ENCODE data around the gene SURF1. TPM values are rescaled to one million over a fixed set of nuclear protein-coding genes. Genes with fewer than 3 reads are reported as not detected.
A peak's percentile ranks its signal among the peaks of the same experiment; 100 is the strongest.
"Not testable (repeated sequence)": the region's sequence is repeated elsewhere in the genome, so short reads cannot be mapped to it uniquely, and the experiment has no call there.

SURF1 gene
- polyA plus RNA-seq, 10 donors = 22.7 to 37.5 (median 29.5) TPM

GRCh38 chr9:133386338-133386737 is 30.1 kb upstream of the SURF1 start:
- no peak for DNase-seq

- DNase-seq = no peak
Measured at GRCh38 chr9:133385452-133385851, 29.2 kb upstream of the SURF1 start.

- DNase-seq = no peak
Measured at GRCh38 chr9:133384736-133385321, 28.5 kb upstream of the SURF1 start.

- no peak for DNase-seq
Measured at GRCh38 chr9:133383438-133383837, 27.2 kb upstream of the SURF1 start.

DNA sequence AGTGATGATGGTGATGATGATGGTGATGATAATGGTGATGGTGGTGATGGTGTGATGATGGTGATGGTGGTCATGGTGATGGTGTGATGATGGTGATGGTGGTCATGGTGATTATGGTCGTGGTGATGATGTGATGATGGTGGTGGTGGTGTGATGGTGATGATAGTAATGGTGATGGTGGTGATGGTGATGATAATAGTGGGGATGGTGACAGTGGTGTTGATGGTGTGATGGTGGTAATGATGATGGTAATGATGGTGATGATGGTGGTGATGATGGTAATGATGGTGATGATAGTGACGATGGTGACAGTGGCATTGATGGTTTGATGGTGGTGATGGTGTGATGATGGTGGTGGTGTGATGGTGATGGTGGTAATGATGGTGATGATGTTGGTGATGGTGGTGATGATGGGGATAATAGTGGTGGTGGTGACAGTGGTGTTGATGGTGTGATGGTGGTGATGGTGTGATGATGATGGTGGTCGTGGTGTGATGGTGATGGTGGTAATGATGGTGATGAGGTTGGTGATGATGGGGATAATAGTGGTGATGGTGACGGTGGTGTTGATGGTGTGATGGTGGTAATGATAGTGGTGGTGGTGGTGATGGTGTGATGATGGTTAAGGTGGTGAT is 26.3 kb upstream of the SURF1 start:
- no peak for DNase-seq

DNA sequence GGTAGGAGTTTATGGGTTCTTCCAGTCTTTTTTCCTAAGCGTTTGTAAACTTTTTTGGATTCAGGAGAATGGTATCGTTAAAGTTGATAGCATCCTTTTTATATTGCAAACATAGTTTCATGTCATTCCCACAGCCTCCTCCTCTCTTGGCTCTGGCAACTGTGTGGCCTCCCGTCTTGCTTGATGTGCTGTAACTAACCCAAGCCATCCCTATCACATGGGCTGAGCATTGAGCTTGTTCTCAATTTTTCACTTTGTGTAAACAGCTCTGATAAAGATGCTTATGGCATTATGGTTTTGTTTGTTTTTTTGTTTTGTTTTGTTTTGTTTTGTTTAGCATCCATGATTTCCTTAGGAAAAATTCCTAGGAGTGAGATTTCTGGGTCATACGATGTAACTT is 24.4 kb upstream of the SURF1 start:
- no peak for DNase-seq

GRCh38 chr9:133379153-133380086 is 23.1 kb upstream of the SURF1 start:
- no peak for DNase-seq

DNA sequence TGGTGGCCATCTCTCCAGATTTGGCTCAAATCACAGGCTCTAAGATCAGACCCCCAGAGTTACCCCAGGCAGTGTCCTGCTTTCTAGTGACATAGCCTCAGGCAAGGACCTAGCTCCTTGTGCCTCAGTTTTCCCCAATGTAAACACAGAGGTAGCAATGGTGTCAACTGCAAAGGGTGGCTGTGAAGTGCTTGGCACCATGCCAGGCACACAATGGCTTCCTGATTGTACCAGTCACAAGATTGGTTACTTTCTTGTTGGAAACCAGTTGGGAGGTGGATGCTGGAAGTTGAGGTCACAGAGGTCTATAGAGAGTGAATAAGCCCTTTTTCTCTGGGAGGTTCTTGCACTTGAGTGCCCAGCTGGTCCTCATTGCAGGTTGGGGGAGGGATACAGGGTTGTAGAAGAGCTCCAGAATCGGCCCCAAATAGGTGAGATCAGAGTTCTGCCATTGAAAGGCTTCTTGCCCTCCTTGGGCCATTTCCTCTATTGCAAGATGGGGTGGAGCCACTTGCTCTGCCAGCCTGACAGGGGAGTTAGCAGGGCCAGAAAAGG is 22.2 kb upstream of the SURF1 start:
- no peak for DNase-seq

GRCh38 chr9:133377721-133378216 is 21.5 kb upstream of the SURF1 start:
- peak in 2 of 3 donors; percentile 31 to 37 for DNase-seq

GRCh38 chr9:133377280-133377679 is 21.0 kb upstream of the SURF1 start:
- DNase-seq = not testable (repeated sequence)

- peak; percentile 97 to 98 (median 97) for DNase-seq
Measured at GRCh38 chr9:133375724-133376654, 19.7 kb upstream of the SURF1 start, which contains the start of the genes STKLD1 and SURF4. Gene STKLD1 (plus strand): TSS chr9:133376366. CDS start chr9:133376474, 108 bp downstream. Gene SURF4 (minus strand): TSS chr9:133376060. CDS start chr9:133375969, 91 bp downstream.

DNA sequence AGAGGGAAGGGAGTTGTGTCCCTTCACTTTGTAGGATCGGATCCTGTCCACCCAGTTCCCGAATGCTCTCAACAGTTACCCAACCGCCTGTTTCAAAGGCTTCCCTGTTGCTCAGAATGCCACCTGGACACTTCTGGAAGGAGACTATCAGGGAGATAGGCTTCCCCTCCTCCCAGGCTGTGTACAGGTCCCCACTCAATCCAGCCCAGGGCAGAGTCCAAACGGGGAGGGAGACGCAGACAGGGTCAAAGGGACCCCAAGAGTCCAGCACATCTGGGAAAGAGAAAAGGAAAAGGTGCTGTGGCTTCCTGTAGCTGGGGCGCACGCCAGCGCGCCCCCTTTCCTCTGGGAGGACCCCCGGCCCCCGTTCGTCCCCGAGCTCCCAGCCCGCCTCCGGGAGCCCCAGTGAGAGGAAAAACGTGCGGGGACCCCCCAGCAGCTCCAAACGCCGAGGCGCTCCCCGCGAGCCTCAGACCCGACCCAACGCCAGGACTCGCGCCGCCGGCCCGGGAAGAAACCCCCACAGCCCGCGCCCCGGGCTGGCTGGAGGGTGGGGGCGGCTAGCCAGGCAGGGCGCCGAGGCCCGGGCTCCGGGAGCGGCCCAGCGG is 18.9 kb upstream of the SURF1 start:
- DNase-seq = peak in 2 of 3 donors; percentile 17 to 61

DNA sequence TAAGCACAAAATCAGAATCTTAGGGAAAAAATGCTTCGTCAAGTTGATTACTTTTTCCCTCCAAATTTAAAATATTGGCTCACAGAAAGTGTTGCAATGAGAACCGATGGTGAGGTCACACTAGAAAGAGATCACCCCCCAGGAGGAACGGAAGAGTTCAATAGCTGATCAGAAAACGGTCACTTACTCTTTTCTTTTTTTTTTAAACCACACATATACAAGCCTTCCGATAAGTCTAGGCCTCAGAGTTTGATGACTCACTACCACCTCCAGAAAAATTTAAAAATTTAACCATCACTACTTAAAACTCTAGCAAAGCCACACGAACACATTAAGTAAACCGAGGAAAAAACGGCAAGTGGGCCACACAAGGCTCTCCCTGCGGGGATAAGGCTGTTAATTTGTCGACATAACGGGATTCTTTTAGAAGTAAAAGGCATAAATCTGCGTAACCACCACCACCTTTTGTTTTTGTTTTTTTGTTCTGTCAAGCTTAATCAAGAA is 18.4 kb upstream of the SURF1 start:
- peak in 1 of 3 donors; percentile 22 for DNase-seq

GRCh38 chr9:133372144-133372543 is 15.9 kb upstream of the SURF1 start:
- no peak for DNase-seq

GRCh38 chr9:133371261-133371711 is 15.0 kb upstream of the SURF1 start:
- DNase-seq = no peak

DNA sequence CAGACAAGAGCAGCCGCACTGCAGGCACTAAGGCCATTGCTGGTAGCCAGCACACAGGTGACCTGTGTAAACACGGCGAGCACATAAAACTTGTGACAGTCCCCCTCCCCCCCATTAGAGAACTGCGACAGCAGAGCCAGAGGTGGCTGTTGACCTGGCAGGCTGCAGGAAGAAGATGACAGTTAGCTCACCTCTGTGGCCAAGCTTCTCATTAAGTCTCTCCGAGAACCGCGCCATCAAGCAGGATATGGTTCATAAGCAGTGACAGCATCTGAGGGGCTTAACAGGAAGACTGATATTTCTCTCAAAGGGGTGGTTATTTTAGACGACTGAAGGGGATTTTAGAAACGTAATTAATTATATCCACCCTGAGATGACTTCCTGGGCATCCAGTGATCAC is 14.4 kb upstream of the SURF1 start:
- DNase-seq = no peak

GRCh38 chr9:133369933-133370332 is 13.6 kb upstream of the SURF1 start:
- DNase-seq = no peak

- DNase-seq = no peak
Measured at GRCh38 chr9:133369422-133369821, 13.1 kb upstream of the SURF1 start.

DNA sequence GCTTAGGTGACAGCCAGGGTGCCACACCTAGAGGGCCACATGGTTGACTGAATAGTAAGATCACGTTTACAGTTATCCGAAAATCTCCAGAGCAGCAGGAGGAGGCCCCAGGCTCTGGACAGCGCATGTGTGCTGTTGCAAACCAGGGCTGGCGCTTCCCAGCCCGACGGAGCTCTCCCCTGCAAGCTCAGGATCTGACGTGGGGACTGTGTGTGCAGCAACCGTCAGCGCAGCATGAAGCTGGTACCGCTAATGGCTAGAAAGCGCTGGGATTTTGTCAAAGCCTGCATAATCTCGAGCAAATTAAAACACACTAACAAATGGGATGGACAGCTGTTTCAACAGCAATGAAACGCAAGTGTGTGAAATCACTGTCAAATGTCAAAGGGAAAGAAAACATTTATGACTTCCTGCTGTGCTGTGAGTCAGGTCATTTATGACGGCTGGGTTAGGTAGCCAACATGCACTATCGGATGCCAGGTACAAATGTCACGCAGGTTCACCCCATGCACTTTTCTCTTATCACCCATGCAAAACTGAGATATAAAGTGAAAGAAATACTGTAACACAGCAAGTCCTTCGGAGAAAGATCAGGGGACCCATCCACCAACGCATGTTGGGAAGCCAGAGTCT is 12.1 kb upstream of the SURF1 start:
- no peak for DNase-seq

DNA sequence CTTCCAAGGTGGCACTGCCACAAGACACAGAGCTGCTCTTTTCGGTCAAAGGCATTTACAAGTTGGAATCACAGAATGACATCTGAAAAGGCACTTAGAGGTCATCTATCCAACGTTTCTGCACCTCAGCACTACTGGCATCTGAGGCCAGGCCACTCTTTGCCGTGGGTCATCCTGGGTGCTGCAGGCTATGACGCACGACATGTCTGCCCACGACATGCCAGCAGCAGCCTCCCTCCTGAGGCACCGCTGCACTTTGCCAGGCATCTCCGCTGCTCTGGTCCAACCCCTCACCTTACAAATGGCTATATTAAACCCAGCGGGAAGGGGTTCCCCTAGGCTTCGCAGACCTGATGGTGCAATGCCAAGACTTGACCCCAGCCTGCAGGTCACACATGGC is 11.5 kb upstream of the SURF1 start:
- DNase-seq = no peak

All from muscle of back (tissue), 11 donors.